GM21447 (cell line): ENCODE measurements around the gene MALRD1.

Source experiments
- ATAC-seq: cut with Tn5 transposase; IDR thresholded peaks from one replicate; pipeline ENCODE4 v1.9.1; 2021; ENCODE audit not compliant: unreplicated experiment

The MALRD1 gene

DNA sequence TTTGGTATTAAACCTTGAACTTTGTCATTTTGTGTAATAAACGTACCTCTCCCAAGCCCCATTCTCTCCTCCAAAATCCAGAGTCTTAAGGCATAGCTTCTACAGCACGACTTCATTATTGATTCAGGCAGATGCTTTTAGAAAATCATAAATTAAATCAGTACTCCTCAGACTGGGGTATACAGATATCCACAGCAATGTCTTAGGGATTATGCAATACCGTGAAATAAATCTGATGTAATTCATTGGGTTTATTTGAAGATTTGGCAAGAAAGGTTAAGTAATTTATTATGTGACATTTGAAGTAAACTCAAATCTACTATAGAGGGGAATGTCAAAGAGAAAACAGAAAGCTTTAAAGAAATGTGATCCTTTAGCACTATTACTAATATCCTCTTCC, 521.5 kb downstream of the MALRD1 start:
- no peak for ATAC-seq

DNA sequence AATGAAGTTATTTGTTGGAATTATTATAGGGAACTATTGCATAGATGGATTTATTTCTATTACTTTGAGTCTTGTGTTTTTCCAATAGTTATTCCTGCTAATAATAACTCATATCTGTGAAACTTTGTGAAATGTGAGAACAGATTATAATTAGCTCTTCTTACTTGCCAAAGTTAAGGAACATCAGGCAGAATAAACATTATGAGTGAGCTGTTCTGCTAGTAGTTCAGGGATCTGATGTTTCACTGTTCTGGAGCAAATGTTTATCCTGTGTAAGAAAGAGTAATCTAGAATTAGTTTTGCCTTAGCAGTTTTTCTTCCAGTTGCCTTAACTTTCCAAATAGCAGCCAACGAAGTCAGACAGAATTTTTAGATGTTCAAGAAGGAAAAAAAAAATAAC, 522.4 kb downstream of the MALRD1 start:
- no peak for ATAC-seq

DNA sequence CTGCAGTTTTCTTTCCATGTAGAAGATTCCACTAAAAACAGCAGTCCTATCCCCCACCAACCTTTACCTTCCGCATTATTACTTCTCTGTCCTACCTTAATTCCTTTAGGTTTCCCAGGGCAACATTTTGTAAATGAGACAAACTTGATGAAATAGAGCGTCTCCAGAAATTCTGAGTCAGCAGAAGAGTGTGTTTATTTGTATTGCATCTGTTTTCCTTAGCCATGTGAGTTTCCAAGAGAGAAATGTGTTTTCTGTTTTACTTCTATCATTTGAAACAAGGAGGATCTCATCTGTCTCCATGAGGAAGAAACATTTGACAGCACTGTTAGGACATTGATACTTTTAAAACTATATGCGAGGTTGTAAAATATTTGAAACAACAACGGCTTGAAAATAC, 523.5 kb downstream of the MALRD1 start:
- no peak for ATAC-seq

DNA sequence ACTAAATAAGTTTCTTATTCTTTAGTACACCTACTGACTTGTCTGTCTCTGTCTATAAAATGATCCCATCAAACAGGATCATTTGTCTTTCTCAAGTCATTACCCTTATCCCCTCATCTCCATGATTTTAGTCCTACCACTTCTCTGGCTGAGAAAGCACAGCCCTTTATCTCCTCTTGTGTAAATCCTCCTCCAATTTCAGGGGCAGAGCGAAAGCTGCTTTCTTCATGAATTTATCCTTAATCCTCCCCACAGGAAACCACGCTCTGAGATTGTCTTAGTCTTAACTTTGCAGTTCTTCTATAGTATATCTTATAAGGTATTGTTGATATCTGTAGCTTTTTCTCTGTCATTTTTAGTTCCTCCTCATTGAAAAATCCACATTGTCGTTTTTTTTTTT, 528.0 kb downstream of the MALRD1 start:
- ATAC-seq: no peak

DNA sequence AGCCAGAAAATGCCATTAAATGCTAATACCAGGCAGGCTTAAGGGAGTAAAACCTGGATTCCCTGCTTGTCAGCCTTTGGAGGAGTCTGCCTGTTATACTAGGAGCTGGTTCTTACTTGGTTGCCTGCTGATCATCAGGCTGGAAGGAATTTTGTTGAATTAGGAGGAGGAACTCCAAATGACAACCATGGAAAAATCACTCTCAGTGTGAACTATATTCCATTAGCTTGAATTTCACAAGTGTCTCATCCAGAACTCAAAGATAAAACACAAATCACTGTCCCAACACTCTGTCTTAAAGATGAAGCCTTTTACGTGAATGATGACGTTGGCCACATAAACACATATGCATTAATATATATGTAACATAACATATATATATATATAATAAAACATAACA, 528.8 kb downstream of the MALRD1 start:
- no peak for ATAC-seq

DNA sequence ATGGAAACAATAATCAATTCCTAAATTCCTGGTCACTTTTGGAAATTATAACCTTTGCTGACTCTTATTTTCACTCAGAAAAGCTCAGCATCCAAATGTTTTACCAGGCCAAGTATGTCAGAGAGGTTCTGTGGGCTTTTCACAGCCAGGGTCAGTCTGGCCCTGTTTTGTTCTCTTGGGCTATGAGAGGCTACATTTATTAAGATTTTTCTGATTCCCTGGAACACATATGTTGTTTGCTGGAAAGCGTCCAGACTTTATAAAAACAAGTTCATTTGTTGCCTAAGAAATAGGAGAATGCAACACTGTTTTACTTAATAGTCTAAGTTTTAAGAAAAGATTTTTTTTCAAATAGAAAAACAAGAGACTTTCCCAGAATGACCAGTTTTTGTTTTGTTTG, 529.2 kb downstream of the MALRD1 start:
- ATAC-seq: no peak

DNA sequence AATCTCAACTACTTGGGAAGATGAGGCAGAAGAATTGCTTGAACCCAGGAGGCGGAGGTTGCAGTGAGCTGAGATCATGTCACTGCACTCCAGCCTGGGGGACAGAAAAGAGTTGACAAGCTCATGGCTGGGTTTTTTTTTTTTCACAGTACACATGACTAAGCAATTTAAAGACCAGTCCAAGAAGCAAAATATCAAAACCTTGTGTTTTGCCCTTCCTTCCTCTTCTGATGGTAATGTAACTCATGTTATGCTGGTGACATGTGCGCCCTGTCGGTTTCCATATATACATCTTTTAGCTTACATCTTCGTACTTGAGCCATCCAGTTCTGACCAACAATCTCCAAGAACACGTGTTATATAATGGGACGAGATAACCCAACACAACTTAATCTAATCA, 530.0 kb downstream of the MALRD1 start:
- ATAC-seq: no peak

DNA sequence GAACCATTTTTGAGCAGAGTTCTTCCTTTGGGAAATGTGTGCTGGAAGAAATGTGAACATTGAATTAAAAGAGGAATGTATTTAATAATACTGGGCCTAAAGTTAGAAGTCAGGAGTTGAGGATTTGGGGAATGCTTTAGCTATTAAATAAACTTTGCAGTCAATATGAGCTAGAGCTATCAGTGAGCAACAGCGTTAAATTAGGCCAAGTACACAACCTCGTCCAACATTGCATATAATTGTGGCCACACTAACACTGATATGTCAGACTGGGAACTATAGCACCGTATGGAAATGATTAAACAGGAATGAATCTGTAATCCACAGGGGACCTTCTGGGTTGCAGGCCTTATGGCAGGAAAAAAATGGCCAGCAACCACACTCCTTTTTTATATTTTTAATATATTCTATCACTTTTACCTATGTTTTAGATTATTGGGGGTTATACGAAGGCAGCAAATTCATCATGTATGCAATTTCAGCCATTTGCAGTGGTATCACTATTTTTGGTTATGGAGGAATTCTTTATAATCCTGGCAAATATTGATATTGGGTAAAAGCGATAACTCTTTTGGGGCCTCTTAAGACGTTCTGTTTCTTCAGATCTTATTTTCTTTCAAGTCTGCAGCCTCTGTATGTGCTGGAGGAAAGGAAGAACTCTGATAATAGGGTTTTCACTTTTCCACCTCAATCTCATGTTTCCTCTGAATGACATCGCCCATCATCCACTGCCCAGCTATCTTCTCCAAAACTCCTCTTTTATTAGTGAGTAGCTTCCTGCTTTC, 531.4 kb downstream of the MALRD1 start:
- ATAC-seq: no peak

DNA sequence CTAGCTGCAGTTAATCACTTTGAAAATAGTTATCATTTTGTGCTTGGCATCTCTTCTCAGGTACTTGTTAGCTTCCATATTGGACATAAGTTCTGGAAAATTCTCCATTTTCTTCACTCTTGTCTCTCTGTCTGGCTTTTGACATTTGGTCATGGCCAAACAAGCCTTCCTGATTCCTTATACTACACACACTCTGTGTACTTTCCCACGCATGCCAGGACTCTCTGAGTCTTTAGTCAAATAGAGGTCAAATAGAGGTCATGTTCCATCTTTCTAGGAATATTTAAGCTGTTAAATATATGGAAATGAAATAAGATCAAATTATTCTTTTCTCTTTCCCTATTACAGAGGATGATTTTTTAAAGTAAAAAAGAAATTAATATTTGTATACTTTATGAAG, 532.1 kb downstream of the MALRD1 start:
- ATAC-seq: no peak

DNA sequence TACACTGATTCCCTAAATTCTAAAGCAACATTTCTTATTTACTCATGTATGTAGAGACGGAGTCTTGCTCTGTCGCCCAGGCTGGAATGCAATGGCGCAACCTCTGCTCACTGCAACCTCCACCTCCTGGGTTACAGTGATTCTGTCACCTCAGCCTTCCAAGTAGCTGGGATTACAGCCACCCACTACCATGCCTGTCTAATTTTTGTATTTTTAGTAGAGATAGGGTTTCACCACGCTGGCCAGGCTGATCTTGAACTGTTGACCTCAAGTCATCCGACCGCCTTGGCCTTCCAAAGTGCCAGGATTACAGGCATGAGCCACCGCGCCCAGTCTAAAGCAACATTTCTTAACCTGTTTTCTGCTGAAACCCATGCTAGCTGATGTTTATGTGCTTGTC, 540.0 kb downstream of the MALRD1 start:
- no peak for ATAC-seq

DNA sequence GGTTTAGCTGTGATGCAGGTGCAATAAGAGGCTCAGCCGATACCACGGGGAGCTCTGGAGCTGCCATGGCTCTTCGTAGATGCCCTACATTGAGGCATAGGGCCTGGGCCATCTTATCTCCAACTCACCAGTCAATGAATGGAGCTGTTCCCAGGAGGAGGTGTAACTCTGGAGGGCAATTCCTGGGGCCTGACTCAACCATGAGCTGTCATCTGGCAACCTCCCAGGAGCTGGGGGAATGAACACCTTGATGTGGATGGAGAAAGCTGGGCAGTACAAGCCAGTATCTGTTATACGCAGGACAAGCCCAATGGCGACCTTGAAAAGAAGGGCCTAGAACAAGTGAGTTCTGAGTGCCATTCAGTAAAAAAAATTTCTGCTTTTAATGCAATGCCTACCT, 543.7 kb downstream of the MALRD1 start:
- no peak for ATAC-seq

DNA sequence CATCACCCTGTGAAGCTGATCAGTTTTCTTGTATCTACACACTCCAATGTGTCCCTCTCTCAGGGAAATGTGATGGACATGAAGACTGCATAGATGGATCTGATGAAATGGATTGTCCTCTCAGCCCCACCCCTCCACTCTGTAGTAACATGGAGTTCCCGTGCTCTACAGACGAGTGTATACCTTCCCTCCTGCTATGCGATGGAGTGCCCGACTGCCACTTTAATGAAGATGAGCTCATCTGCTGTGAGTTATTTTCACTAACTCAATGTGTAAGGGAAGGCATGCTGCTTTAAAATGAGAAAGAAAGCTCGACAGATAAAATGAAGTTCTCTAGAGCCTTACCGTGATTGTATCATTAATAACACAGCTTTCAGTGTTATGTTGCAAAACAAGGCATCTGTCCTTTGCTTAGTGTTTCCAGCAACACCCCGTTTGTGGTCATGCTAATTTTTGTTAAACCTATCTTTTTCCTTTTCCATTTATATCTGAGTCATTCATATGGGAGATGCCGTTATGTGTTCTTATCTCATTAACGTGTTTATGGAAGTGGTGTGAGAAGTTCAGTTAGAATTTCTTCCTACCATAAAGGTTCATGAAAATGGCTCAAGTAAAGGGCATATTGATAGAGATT, 546.7 kb downstream of the MALRD1 start:
- ATAC-seq: no peak

DNA sequence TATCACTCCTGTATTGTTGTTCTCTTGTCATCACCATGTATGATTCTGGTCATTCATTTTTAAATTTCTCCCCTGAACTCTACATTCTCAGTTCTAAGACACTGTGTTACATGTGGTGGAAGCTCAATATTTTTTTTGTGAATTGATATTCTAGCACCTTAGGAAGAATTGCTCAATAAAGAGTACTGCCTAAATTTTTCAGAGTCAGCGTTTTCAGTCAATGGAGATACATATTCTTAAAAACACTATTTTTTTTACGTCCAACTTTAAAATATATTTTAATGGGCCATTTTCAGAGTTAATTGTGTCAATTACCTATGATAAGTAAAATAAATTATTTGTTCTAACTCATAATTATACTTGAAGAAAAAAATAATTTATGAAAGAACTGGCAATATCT, 557.2 kb downstream of the MALRD1 start:
- no peak for ATAC-seq

DNA sequence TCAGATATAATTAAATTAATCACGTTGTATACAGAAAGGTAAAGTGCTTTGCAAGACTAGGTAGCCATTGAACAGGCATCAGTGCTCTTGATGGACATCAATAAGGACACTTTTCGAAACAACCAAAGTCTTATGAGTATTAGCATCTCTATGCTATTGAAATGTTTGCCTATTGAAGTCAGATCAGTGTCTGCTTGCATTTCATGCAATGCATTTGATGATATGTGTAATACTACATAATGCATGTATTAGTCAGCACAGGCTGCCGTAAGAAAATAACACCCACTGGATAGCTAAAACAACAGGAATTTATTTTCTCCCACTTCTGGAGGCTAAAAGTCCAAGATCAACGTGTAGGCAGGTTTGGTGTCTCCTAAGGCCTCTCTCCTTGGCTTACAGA, 558.4 kb downstream of the MALRD1 start:
- ATAC-seq: no peak

DNA sequence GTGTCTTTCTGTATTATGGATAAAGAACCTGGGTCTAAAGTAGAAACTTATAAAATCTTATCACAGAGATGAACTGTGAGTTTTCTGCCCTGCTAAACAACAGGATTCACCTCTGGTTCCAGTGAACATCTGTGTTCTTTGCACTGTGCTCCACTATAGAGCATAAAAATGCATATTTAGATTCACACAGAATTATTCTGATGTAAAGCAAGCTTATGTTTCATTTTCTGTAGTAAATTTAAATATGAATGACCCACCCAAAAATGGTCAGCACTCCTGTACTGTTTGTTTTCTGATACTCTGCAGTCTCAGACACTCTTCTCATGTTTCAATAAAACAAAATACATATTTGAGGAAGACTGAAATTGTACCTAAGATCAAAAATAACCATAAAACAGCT, 563.2 kb downstream of the MALRD1 start:
- no peak for ATAC-seq

DNA sequence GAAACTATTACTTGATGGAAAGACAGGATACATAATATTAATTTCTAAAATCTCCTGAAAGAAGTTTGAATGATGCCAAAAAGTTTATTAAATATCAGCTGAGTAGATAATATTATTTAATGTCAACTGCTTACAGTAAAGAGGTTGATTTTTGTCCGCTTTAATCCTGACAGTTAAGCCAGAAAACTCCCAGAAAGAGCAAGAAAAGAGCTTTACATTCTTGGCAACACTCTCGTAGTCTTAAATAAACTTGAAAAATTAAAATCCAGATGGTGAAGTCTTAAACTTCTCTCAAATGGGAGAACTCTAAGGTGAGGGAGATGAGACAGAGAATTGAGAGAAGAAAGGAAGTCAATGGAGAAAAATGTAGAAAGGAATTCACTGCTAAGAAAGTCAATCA, 568.4 kb downstream of the MALRD1 start:
- ATAC-seq: no peak

DNA sequence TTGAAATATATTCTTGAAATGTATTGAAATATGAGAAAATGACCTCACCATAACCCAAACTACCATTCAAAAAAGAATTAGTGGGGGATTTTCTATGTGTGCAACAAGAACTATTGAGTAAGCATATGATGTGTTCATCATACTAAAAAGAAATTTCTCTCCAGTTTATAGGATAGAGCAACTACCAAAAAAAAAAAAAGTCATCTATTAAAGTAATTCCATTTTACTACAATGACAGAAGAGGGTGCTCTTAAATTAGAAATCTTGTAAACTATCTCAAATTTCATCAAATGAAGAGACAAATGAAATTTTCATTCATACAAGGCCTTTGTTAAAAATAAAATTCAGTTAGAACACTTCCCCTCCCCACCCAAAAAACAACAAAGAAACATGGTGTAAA, 572.2 kb downstream of the MALRD1 start:
- ATAC-seq: no peak

DNA sequence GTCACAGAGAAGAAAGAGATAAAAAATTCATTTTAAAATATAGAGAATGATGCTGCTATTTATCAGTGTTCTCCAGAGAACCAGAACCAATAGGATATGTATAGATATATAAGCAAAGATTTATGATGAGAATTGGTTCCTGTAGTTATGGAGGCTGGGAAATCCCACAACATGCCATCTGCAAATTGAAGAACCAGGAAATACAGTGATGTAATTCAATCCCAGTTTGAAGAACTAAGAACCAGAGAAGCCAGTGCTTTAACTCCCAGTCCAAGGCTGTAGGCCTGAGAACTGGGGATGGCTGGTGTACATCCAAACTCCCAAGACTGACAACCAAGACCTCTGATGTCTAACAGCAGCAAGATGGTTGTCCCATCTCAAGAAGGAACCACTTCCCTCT, 574.7 kb downstream of the MALRD1 start:
- no peak for ATAC-seq

DNA sequence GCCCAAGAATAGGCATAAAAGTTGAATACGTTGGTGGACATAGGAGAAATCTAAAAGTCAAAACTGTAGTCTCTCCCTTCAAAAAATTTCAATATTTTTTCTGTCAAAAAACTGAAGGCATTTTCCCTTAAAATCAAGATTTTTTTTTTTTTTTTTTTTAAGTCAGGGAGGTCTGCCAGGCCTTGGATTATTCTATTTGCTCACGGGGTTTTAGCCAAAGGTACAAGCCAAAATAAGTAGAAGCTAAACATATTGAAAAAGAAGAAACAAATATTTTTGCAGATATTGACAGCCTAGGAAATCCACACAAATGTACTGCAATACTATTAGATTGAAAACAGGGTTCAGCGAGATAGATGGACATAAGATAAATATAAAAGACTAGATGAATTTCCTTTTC, 577.6 kb downstream of the MALRD1 start:
- ATAC-seq: no peak

DNA sequence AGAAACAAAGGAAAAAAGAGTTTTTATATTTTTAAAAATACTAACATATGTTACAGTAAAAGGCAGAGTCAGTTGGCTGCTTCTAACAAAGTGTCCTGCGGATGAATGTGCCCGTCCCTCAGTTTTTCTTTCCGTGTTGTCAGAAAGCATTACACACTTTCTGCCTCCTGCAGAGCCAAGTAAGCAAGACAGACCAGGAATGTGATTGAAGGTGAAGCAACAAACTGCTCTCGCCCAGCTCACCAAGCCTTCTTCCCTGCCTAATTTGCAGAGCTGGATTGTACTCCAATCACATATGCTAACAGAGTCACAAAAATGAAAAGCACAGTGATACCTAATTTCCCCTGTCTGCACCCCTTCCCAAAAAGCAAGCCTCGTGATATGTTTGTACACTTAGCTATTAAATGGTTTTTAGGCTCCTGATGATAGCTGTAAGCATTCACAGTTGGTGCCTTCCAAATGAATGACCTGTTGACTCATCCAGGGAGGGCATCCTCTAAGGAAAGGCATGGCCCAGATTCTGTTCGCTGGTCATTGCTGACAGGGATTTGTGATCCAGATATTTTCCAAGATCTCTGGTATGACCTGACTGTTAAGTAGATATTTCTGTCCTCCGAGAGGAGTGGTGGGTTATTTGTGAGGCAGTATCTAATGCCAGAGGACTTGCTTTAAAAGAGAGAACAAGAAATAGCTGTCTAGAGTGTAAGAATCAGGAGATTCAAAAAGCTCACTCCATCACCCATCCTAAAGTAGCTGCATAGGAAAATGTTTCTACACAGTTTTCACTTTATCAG, 580.4 kb downstream of the MALRD1 start:
- no peak for ATAC-seq

DNA sequence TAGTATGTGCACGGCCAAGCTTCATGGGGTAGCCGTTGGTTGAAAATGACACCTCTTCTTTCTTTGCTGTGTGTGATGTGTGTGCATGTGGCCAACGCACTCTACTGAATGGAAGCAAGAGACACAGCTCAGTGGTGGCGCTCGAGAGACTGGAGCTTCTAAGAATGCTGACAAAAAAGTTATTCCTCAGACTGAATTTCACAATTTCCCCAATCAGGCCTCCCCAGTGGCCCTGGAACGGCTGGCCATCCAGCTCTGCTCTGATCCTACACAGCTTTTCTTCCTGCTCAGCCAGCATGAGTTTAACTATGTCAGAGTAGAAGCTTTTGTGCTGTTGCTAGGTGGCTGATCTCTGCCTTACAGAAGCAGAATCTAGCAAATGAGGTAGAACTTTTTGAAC, 581.0 kb downstream of the MALRD1 start:
- no peak for ATAC-seq

DNA sequence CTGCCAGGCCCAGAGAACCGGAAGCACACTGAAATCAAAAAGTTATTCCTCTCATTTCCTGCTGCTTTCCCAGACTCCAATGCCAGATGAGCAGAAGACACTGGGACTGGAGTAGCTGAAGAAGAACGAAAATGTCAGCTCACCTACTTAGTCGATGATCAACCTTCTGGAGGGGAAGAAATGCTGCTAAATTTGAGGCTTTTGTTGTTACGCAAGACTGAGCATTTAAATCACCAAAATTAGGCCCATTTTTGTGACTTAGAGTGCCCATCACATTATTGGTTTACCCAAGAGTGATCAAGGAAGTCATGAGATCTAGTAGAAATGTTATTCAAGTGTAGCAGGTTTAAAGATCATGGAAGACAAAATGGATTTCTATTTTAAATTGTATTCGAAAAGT, 585.6 kb downstream of the MALRD1 start:
- no peak for ATAC-seq
